ENCODE results near the gene TTC28. TPM values are rescaled to one million over a fixed set of nuclear protein-coding genes. Genes with fewer than 3 reads are reported as not detected.

The TTC28 gene
- total and polyA plus RNA-seq, 8 donors: 2.2 to 18.6 (median 11.5) TPM

DNA sequence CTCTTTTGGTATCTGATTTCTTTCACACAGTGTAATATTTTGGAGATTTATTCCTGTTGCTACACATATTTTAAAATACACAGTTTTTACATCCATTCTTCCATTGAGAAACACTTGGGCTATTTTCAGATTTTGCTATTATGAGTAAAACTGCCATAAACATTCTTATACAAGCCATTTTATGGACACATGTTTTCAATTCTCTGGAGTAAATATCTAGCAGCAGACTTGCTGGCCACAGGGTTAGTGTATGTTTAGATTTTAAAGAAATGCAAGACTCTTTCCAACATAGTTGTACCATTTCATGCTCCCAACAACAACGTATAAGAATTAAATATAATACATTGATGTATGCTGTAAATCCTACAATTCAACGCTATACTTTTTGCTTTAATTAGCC is 399.8 kb downstream of the TTC28 start:
- FAIRE-seq: no peak

DNA sequence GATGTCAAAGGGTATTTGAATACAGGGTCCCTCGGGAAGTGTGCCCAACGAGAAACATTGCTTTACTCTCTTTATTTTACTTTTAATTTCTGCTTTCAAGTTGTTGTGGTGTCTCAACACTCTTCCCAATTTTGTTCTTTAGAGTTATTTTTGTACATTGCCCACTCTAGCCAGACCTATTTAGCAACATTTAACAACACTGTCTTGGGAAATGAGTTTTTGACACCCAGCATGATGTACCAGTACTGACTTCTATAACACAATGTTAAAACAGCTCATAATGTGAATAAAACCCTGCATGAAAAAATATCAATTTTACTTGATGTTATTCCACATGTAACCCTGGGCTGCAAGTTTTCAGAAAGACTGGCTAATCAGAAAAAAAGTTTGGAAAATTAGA is 410.4 kb downstream of the TTC28 start:
- no peak overlapping the region for H3K4me3 ChIP-seq
- WGBS, 2 donors: 88 to 89% methylated on average over 2 of the region's 2 CpGs
- no peak for FAIRE-seq

More for the DNA sequence above, 399.8 kb downstream of the TTC28 start:
- TF ChIP-seq, protein P1, sequence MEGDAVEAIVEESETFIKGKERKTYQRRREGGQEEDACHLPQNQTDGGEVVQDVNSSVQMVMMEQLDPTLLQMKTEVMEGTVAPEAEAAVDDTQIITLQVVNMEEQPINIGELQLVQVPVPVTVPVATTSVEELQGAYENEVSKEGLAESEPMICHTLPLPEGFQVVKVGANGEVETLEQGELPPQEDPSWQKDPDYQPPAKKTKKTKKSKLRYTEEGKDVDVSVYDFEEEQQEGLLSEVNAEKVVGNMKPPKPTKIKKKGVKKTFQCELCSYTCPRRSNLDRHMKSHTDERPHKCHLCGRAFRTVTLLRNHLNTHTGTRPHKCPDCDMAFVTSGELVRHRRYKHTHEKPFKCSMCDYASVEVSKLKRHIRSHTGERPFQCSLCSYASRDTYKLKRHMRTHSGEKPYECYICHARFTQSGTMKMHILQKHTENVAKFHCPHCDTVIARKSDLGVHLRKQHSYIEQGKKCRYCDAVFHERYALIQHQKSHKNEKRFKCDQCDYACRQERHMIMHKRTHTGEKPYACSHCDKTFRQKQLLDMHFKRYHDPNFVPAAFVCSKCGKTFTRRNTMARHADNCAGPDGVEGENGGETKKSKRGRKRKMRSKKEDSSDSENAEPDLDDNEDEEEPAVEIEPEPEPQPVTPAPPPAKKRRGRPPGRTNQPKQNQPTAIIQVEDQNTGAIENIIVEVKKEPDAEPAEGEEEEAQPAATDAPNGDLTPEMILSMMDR (IDR thresholded peaks at IDR 0.05): no peak
- ATAC-seq (no peak), DNase-seq (no peak)
- H3K4me3 ChIP-seq: no peak overlapping the region
- no peaks in the 10 kb centered on the region for H3K36me3 ChIP-seq
- WGBS, 2 donors: 96 to 97% methylated on average over 2 of the region's 2 CpGs
- intact Hi-C loops (cut with DNase I): no loop called here
- no peak overlapping the region for H3K27ac ChIP-seq
- no peaks in the 10 kb centered on the region for H3K4me1 ChIP-seq
- no peaks in the 10 kb centered on the region for H3K9me3 ChIP-seq
- no peaks in the 10 kb centered on the region for H3K27me3 ChIP-seq

DNA sequence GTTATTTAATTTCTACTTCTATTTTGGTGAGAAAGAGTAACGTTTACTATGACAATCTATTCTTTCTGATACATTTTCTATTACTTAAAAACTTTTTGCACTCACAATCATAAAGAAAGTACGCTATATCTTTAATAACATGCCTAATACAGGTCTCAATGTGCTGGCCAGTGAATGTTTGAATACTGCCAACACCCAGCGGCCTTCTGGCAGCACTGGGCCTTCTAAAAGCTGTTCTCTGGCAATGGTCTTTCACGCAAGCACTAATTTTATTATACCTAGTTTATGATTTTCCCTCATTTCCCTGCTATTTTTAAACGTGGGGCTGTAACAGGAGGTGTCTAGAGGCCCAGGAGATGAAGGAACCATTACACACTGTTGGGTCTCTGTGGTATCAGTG is 410.8 kb downstream of the TTC28 start:
- 80 to 85% methylated on average over 5 of the region's 5 CpGs for WGBS, 2 donors
- FAIRE-seq (no peak), ATAC-seq (no peak), DNase-seq (no peak)
- Histone ChIP-seq H3K36me3 (no peaks in the 10 kb centered on the region), H3K27me3 (no peaks in the 10 kb centered on the region), H3K27ac (no peak overlapping the region), H3K4me1 (no peaks in the 10 kb centered on the region), H3K4me3 (no peak overlapping the region), H3K9me3 (no peaks in the 10 kb centered on the region)
- TF ChIP-seq, protein P1 (IDR thresholded peaks at IDR 0.05): no peak
- intact Hi-C loops (cut with DNase I): no loop called here

More for the DNA sequence above, 410.4 kb downstream of the TTC28 start:
- no peaks in the 10 kb centered on the region for H3K27me3 ChIP-seq
- intact Hi-C loops (cut with DNase I): no loop called here
- no peak for ATAC-seq
- no peaks in the 10 kb centered on the region for H3K36me3 ChIP-seq
- no peaks in the 10 kb centered on the region for H3K9me3 ChIP-seq
- no peak for DNase-seq
- H3K4me1 ChIP-seq: no peaks in the 10 kb centered on the region
- H3K27ac ChIP-seq: no peak overlapping the region
- TF ChIP-seq, protein P1 (IDR thresholded peaks at IDR 0.05): no peak

DNA sequence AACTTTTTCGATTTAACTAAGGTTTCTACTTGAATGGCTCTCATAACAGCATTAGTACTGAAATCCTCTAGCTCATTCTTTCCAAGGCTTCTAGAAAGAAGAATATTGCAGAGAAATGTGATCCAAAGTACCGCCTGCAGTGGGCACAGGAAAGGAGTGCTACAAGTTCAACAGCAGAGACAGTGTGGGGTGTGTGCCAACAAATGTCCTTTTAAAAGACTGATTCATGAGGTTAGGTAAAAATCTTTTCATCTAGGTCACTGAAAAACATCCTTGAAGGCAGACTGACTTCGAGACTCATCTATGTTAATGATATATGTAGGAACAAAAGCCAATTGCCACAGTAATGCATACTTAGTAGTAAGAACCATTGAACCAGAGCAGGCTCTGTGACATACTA is 411.5 kb downstream of the TTC28 start:
- WGBS, 2 donors: 81 to 85% methylated on average over 3 of the region's 3 CpGs
- no peak for DNase-seq
- FAIRE-seq: no peak

DNA sequence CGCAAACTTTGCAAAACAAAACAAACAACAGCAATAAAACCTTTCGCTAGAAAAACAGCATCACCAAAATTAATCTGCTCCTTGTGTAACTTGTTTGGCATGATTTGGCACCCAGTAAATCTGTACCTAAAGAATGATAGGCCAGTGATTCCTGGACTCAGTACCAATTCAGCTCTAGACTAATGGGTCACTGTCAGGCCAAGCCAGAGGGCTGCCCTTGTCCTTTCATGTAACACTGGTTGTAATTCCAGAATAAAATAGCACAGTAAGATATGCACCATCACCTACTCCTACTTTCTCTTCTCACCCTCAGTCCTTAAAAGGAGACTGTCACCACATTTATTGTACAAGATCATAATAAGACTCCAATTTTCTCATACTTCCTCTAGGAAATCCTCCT is 419.0 kb downstream of the TTC28 start:
- TF ChIP-seq, protein P1 (IDR thresholded peaks at IDR 0.05): no peak
- WGBS, 2 donors: 70 to 82% methylated on average over 2 of the region's 2 CpGs
- Histone ChIP-seq H3K36me3 (no peaks in the 10 kb centered on the region), H3K27ac (no peak overlapping the region), H3K4me1 (peaks cover 0 to 3% (median 0%) of the 10 kb centered on the region in 3 donors), H3K4me3 (no peak overlapping the region), H3K9me3 (no peaks in the 10 kb centered on the region), H3K27me3 (no peaks in the 10 kb centered on the region)
- DNase-seq (no peak), ATAC-seq (no peak), FAIRE-seq (no peak)
- intact Hi-C loops (cut with DNase I): no loop called here

More for the DNA sequence above, 411.5 kb downstream of the TTC28 start:
- no peaks in the 10 kb centered on the region for H3K9me3 ChIP-seq
- no peak overlapping the region for H3K4me3 ChIP-seq
- H3K27me3 ChIP-seq: no peaks in the 10 kb centered on the region
- TF ChIP-seq, protein P1 (IDR thresholded peaks at IDR 0.05): no peak
- H3K36me3 ChIP-seq: no peaks in the 10 kb centered on the region
- H3K4me1 ChIP-seq: no peaks in the 10 kb centered on the region
- no peak overlapping the region for H3K27ac ChIP-seq
- no peak for ATAC-seq
- intact Hi-C loops (cut with DNase I): no loop called here
